NCI-H1417 treated with DMSO at 0.1 percent for 48 hours (cell line): ENCODE results near the gene FAM181A.

Source experiments
- DNase-seq: peaks from one replicate; lab custom pipeline; 2025; lab: John Stamatoyannopoulos, UW

The FAM181A gene

DNA sequence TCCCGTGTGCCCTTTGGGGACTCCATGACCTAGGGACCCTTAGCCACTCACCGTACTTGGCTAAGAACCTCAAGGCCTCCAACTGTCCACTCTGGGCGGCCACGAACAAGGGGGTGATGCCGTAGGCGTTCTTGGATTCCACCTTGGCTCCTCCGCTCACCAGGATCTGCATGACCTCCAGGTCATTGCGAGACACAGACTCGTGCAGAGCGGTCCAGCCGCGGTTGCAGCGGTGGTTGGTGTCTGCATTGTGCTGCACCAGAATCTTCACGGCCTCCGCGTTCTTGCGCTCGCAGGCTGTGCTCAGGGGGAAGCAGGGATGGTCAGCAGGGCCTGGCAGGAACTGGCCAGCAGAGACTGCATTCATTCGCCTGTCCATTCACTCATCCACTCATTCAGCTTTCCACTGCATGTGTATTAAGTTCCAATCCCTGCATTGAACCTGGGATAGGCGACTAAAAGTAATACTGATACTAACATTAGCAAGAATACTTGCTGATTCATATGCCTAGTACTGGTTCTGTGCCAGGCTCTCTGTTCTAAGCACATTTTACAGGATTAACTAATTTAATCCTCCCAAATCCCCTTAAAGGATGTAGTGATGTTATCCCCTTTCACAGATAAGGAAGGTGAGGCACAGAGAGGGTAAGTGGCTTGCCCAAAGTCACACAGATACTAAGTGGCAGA lies 23.9 kb downstream of the FAM181A start:
- DNase-seq = no peak

DNA sequence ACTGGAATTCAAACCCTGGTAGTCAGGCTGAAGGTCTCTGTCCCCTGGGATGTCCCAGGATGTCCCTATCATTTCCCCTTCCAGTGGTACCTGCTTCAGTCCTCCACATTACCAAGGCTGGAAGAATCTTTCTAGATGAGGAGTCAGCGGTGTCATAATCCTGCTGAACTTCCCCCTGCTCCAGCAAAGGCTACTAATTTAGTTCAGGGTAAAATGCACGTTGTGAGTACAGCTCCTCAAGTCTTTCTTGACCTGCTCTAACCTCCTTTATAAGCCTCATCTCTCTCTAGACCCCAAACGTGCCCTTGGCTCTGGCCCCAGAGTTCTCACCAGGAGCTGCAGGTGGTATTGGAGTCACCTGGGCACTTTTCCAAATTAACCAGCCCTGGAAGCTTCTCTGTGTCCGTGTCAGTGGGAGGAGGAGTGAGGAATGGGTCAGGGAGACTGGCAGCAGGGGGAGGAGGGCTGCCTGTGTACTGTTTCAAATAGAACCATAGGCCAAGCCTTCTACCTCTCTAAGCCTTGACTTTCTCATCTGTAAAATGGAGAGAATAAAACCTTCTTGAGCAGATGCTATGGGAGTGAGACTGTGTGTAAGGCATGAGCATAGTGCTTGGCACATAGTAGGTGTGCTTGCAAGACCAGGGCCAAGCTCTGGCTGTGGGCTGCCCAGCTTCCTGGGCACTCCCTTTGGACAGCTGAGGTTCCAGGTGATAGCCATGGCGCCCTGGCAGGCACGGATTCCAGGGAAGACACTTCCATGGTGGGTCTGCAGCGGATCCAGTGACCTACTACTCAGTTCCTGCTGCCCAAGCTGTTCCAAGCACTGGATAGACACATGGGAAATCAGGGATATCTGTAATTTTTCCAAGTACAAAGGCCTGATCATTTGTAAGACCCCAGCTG lies 24.7 kb downstream of the FAM181A start:
- no peak for DNase-seq

DNA sequence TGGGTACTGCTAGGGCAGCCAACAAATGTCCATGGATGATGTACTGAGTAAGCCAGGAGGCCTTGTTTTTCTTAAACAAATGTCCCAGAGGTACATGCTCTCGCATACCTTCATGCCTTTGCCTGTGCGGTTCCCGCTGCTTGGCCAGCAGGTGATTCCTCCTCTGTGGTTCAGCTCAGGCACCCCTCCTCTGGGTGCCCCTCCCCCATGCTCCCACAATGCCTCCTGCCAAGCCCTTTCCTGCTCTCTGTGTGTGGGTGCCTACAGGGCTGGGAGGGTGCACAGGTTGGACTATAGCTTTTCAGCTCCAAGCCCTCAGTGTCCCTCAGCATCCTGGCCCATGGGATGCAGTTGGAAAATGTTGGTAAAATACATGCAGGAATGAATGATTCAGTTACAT lies 25.7 kb downstream of the FAM181A start:
- no peak for DNase-seq

DNA sequence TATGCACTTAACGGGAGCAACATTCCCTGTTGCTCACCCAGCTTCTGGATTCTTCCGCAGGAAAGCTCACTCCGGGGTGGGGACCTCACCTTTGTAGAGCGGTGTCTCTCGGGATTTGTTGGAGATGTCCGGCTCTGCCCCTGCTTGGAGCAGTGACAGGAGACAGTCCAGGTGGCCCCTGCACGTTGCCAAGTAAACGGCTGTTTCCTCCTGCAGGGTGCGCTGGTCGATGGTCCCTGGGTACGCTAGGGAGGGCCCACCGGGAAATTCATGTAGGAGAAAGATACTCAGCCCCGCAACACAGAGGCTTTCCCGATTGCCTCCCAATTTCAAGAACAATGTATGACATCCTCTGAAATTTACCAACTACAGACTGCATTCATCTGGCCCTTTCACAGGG lies 26.1 kb downstream of the FAM181A start:
- no peak for DNase-seq

DNA sequence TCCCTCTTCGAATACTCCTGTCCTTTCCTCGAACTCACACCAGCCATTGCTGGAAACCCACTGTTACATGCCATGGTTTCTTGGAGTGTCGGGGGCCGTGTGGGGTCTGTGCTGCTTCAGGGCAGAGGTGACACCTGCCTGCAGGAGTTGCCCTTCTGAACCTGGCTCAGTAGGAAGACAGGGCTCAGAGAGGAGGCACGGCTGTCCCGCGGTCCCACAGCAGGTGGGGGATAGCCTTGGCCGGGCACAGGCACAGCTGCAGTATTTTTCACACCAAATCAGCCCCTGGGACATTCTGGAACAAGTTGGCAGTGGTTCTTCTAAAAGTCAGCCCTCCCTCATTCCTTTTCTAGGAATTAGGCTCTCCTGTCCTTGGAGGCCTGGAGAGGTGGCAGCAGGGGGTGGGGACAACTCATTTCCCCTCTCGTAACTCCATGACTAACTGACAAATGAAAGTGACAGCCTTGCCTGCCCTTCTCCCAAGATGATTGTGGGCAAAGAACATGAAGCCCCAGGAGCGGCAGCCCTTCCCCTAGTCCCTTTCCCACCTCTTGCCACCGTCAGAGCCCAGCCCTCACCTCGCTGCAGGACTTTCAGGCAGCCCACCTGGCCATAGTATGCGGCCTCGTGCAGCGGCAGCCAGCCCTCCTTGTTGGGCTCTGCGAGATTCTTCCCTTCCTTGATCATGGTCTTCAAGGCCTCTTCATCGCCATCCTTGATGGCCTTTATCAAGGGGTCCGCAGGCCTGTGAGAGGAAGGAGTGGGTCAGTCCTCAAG lies 26.8 kb downstream of the FAM181A start:
- no peak for DNase-seq

DNA sequence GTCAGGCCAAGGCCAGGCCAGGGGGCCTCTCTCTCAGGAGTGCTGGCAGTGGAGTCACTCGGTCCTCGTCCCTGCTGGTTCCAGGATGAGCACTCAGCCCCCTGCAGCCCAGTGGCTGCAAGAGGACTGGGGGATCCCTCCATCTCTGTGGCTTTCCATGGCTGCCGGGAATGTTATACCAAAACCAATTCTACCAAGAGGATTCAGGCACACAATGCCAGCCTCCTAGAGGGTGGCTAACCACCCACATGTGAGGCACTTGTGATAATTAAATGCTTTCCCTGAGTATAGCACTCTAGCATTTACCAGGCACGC lies 27.3 kb downstream of the FAM181A start:
- DNase-seq = no peak

DNA sequence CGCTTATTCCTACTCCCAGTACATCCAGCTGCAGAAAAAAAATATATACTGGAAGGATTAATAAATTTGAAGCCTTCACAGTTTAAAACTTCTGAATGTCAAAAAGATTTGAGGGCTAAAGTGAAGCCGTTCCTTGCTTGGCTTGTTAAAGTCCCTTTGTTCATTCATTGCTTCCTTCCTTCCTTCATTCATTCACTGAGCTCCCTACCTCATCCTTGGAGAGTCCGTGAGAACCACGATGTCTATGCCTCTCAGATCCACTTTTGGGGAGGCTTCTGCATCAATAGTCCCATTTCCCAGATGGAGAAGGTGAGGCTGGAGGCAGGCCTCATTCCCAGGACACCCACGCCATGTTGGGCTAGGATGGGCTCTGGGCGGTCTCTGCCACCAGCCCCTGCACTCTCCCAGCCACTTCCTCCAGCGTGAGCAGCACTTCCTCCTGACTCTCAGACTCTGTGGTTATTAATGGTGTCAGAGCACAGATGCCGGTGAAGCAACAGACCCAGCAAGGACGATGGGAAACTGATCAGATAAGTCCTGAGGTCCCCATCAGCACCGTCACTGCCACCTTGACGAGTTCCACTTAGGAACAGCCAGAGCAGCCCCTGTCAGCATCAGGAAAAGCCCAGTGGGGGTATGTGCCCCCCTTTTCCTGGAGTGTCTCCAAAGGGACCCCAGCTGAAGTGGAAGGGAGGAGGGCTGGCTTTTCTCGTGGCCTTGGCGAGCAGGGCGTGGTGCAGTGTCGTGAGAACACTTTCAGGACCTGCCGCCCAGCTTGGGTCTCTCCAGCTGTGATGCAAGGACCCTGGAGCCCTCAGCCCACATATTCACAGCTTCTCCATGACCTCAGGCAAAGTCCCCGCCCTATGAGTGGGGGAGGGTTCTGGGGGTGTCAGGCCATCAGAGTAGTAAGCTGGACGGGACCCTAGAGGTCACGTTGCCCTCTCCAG lies 28.0 kb downstream of the FAM181A start:
- no peak for DNase-seq

DNA sequence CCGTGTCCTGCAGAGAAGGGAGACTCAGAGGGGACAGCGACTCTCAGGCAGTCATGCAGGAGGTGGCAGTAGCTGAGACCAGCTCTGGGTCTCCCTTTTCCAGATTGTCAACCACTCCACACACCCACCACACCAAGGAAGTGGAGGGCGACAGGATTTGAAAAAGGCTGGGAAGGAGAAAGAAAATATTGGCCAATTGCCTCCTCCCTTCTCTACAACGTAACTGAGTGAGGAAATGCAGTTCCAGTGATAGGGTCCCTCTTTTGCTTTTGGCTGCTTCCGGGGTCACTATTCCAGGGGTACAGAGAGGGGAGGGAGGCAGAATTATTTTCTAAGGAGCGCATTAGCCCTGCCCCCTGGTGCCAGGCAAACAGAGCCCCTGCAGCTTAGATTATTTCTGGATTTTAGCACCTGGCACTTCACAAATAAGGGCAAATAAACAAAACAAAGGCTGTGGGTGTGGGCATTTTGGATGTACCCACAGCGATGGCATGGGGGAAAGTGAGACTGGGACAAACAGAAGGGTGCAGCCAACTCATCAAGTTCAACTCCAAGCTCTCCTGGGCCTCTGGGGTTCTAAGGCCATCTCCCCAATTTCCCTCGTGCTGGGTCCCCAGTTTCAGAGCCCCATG lies 28.8 kb downstream of the FAM181A start:
- no peak for DNase-seq

DNA sequence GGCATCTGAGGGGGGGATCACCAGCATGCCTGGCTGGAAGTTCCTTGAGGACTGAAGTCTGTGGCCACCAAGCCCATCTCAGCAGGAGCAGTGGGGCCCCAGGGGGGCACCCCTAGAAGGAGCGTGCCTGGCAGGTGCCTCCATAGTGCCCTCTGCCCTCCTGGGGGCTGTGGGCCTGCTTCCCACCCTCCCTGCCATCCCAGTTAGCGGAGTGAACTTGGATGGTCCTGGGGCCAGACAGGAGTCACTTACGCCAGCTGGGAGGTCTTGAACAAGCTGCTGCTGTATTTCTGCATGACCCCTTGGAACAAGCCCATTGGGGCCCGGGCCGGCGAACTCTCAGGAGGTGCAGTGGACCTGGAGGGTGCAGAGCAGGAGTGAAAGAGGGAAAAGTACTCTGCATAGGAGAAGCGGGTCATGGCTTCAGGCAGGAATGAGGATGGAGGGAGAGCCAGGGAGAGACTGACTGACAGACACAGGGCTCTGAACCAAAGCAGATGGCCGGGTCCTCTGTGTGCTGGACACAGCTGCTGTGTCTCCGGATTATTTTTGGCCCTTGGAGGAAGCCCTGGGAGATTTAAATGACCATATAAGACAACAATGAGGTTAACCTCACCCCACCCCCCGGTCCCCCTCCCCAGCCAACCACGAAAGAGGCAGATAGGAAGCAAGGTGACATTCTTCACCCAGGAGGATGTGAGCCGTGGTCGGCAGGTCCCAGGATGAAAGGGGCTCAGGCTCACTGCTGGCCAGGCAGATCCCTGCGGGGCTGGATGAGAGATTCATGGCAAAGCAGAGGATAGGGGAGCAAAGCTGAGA lies 29.6 kb downstream of the FAM181A start:
- no peak for DNase-seq

DNA sequence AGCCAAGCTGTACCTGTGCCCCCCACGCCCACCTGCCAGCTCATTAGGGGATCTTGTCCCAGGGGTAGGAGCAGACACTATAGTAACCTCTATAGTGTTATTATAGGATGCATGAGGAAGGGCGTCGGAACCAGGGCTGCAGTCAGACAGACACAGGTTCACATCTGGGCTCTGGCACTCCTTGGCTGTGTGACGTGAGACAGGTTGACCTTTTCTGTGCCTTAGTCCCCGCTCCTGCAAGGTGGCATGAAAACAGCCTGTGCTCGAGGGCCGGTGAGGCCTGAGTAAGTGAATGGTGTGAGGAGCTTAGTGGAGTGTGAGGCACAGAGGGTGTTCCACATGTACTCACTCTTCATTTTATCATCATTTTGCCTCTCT lies 30.2 kb downstream of the FAM181A start:
- no peak for DNase-seq

DNA sequence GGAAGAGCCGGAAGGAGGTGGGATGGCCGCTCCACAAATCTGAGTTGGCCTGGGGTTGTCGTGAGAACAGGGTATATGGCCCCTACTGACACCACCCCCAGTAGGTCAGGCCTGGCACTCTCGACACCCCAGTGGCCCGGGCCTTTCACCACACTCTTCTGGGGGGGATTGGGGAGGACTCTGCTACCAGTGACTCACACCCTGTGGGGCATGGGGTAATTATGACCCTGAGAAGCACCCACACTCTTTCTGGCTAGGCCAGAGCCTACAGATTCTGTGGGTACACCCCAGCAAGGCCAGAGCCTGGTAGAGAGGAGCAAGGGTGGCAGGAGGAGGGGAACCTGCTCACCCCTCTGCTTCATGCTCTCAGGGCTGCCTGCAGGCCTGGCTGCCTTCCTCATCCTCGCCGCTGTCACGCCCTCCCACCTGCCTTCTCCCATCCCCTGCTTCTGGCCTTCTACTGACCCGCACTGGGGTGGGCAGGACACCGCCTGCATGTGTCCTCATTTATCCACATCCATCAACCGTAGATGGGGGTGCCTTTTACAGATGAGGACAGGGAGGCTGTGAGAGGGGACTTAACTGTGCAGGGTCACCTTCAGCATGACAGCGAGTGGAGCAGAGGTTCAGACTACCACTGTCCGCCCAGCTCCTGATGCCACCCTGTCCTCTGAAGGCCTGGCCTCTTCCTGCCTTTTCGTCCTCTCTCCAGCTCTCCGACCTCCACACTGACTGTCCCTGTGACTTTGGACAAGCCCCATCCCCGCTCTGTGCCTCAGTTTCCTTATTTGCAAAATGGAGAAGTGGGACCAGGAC lies 30.8 kb downstream of the FAM181A start:
- no peak for DNase-seq

DNA sequence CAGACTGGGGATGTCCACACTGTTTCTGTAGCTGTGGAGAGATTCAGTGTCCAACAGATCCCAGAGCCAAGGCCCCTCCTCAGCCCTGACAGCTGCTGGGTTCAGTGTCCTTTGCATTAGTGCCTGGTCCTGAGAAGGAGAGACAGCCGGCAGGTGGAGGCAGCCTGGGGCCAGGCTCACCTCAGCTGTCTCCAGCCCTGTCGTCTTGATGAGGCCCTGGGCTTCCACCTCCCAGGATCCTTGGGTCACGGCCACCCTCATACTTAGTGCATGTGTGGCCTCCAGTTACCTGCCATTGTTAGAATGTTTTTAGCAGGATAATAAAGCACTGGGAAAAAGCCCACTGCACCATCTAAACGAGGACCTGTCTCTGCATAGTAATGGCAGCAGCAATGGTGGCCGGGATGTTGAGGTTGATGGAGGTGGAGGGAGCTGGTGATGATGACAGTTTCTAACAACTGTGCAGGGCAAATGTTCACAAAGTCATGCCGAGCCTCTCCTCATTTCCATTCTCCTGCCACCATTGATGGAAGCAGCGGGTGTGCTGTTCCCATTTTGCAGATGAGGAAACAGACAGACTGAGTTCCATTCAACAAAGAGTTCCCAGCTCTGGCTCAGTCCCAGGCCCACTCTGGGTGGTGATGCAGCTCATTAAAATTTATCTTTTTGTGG lies 31.6 kb downstream of the FAM181A start:
- DNase-seq = no peak

DNA sequence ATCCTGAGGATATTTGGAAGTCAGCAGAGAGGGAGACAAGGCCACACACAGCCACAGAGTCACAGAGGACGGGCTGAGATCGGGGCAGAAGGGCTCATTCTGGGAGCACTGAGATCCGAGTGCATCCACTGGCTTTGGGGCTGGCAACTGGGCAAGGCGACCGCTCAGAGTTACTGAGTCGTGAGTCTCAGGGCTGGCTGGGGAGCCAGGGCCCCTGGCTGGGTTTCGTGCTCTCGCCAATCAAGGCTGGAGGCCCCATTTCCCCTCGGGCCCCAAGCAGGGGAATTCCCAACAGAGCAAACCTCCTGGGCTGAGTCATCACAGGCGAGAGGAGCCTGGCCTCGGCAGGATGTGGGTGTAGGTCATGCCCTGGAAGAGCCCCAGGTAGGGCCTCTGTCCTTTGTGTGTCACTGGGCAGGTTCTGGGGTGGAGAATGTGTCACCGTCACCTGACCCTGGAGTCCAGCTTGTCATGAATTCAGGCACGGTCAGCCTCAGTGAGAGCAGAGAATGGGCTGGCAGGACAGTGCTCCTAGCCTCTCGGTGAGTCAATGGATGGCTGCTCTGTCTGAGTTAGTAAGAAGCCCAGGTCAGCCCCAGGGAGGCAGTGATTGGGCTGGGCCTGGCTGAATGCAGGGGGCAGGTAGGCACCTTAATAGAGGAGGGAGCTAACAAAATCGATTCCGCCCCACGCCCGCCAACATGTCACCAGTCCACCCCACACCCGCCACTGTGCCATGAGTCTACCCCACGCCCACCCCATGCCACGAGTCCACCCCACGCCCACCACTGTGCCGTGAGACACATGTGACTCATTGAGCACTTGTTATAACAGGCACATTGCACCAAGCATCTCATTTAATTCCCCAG lies 32.3 kb downstream of the FAM181A start:
- no peak for DNase-seq

DNA sequence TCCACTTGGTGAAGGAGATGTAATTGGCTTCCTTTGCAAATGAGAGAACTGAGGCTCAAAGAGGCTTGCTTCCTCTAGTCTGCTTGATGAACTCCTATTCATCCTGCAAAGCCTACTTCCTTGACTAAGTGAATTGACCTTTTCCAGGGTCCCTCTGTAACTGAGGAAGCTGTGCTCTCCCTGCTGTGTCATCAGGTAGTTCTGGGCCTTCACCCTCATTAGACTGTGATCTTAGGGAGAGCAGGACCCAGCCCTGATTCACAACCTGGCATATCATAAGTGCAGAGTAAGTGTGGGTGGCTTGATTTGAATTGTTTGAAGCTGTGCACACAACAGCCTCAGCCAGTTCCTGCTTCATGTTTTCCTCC lies 32.9 kb downstream of the FAM181A start:
- DNase-seq = no peak

DNA sequence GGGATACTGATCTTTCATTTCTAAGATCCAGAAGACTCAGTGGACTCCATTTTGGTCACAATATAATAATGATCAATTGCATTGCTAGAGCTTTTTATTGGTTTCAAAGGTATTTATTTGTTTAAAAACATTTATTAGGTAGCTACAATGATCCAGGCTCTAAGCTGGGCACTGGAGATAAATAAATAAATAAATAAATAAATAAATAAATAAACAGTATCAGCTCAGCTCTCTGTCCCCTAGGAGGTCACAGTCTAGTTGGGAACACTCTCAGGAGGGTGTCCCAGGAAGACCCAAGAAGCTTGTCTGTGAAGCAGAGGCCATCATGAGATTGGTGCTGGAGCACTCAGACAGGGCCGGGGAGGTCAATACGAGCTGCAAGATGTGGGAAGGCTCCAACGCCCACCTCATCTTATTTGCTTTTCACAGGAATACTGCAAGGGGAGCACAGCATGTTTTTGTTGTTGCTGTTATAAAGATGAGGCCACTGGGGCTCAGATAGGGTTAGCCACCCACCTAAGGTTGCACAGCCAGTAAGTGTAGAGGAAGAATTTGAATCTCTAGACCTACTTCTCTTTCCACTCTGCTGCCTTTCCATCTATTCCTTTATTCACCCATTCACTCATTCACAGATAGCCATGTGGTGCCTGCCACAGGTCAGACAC lies 33.8 kb downstream of the FAM181A start:
- no peak for DNase-seq

DNA sequence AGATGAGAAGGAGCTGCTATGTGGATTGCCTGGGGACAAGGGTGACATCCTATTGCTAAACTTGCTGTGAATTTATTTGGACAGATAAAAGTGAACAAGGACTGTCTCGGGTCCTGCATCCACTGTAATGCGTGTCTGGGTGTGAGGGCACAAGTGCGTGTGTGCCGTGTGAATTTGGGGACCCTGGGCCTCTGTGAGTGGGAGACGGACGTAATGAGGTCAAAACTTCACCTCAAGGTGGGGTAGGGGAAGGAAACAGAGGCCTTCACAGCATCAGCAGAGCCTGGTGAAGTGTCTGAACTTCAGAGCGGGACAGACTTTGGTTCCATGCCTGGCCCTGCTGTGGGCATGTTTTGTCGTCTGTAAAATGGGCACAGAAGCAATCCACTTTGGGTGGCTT lies 34.5 kb downstream of the FAM181A start:
- DNase-seq = no peak
